Mesendoderm (in vitro differentiated cells): ENCODE data around the gene HMMR.

ENCODE experiments used
- DNase-seq: peaks from one replicate; pipeline ENCODE4 v3.0.0; 2013
- H2AK5ac ChIP-seq: 2 replicates; pipeline ENCODE4 v1.6.1; 2013; ENCODE audit warnings: low read length, inconsistent platforms
- H2BK120ac ChIP-seq: 2 replicates; pipeline ENCODE4 v1.6.1; 2013; ENCODE audit warnings: low read depth, mild to moderate bottlenecking, low read length, moderate library complexity, mixed read lengths
- H2BK15ac ChIP-seq: replicated peaks from 2 replicates; pipeline ENCODE4 v1.6.1; 2013; ENCODE audit warnings: low read depth, mild to moderate bottlenecking, moderate library complexity
- H2BK5ac ChIP-seq: 2 replicates; pipeline ENCODE4 v1.6.1; 2013; ENCODE audit warnings: low read length, inconsistent platforms
- H3K18ac ChIP-seq: 2 replicates; pipeline ENCODE4 v1.6.1; 2013; ENCODE audit warnings: mild to moderate bottlenecking, low read length, mixed read lengths
- H3K23ac ChIP-seq: one replicate; pipeline ENCODE4 v1.6.1; 2013; ENCODE audit warnings: low read length
- H3K27ac ChIP-seq: 2 replicates; pipeline ENCODE4 v1.5.1; 2013; ENCODE audit warnings: low read depth, mild to moderate bottlenecking, inconsistent platforms, low read length, moderate library complexity
- H3K27me3 ChIP-seq: 2 replicates; pipeline ENCODE4 v1.6.1; 2013; ENCODE audit warnings: low read length, control low read depth, mild to moderate bottlenecking, inconsistent platforms; ENCODE audit not compliant: insufficient read depth, poor library complexity
- H3K36me3 ChIP-seq: 2 replicates; pipeline ENCODE4 v1.6.1; 2013; ENCODE audit warnings: low read length, inconsistent platforms; ENCODE audit not compliant: control insufficient read depth, insufficient read depth
- H3K4ac ChIP-seq: one replicate; pipeline ENCODE4 v1.6.1; 2013; ENCODE audit warnings: low read depth, mild to moderate bottlenecking, low read length, moderate library complexity
- H3K4me1 ChIP-seq: 2 replicates; pipeline ENCODE4 v1.6.1; 2013; ENCODE audit warnings: low read depth, low read length, inconsistent platforms; ENCODE audit not compliant: control insufficient read depth
- H3K4me2 ChIP-seq: 2 replicates; pipeline ENCODE4 v1.6.1; 2013; ENCODE audit warnings: low read length
- H3K4me3 ChIP-seq: 2 replicates; pipeline ENCODE4 v1.5.1; 2013; ENCODE audit warnings: mild to moderate bottlenecking, low read length
- H3K56ac ChIP-seq: one replicate; pipeline ENCODE4 v1.6.1; 2013; ENCODE audit warnings: low read length
- H3K79me1 ChIP-seq: 2 replicates; pipeline ENCODE4 v1.6.1; 2013; ENCODE audit warnings: low read length, inconsistent platforms
- H3K79me2 ChIP-seq: 2 replicates; pipeline ENCODE4 v1.6.1; 2013; ENCODE audit warnings: mild to moderate bottlenecking, low read length; ENCODE audit not compliant: control insufficient read depth, insufficient read depth
- H3K9ac ChIP-seq: 2 replicates; pipeline ENCODE4 v1.6.1; 2013; ENCODE audit warnings: low read length, inconsistent platforms
- H4K5ac ChIP-seq: one replicate; pipeline ENCODE4 v1.6.1; 2013; ENCODE audit warnings: low read length
- H4K8ac ChIP-seq: one replicate; pipeline ENCODE4 v1.6.1; 2013; ENCODE audit warnings: low read depth, mild to moderate bottlenecking, control low read depth, low read length, moderate library complexity
- WGBS: extraction: QIAGEN DNeasy Blood & Tissue Kit; methylation state at CpG from one replicate; pipeline ENCODE4 v1.1.7; 2013; ENCODE audit warnings: low lambda C conversion rate, missing lambda C conversion rate; ENCODE audit not compliant: insufficient coverage; ENCODE audit errors: extremely low coverage; 5-methylcytosine and 5-hydroxymethylcytosine counted together

HMMR gene

GRCh38 chr5:163496286-163496685, 35.9 kb downstream of the HMMR start:
- H3K36me3 ChIP-seq, result no peaks in the 10 kb centered on the region
- no CpG with 5 or more reads among the region's 1 CpG for WGBS
- no peak overlapping the region for H3K4me3 ChIP-seq
- H3K9ac ChIP-seq, result no peak overlapping the region
- no peak overlapping the region for H3K4me2 ChIP-seq
- no peak overlapping the region for H3K18ac ChIP-seq
- H3K27ac ChIP-seq, result no peak overlapping the region
- no peak overlapping the region for H3K56ac ChIP-seq
- H2AK5ac ChIP-seq, result no peak overlapping the region
- no peak overlapping the region for H3K23ac ChIP-seq
- no peaks in the 10 kb centered on the region for H3K79me1 ChIP-seq
- no peak overlapping the region for H4K5ac ChIP-seq
- no peak for DNase-seq
- H3K79me2 ChIP-seq, result no peaks in the 10 kb centered on the region
- H3K4me1 ChIP-seq, result no peaks in the 10 kb centered on the region
- H3K4ac ChIP-seq, result no peak overlapping the region
- no peak overlapping the region for H2BK5ac ChIP-seq
- no peak overlapping the region for H2BK15ac ChIP-seq
- no peaks in the 10 kb centered on the region for H3K27me3 ChIP-seq
- no peak overlapping the region for H2BK120ac ChIP-seq
- no peak overlapping the region for H4K8ac ChIP-seq

GRCh38 chr5:163497315-163497714, 36.9 kb downstream of the HMMR start:
- H4K8ac ChIP-seq, result no peak overlapping the region
- no CpG with 5 or more reads among the region's 3 CpGs for WGBS
- H4K5ac ChIP-seq, result no peak overlapping the region
- no peaks in the 10 kb centered on the region for H3K27me3 ChIP-seq
- H3K56ac ChIP-seq, result no peak overlapping the region
- no peak overlapping the region for H3K27ac ChIP-seq
- H3K23ac ChIP-seq, result no peak overlapping the region
- DNase-seq, result no peak
- no peak overlapping the region for H2BK5ac ChIP-seq
- H3K18ac ChIP-seq, result no peak overlapping the region
- no peak overlapping the region for H3K4ac ChIP-seq
- no peak overlapping the region for H3K4me2 ChIP-seq
- H2AK5ac ChIP-seq, result no peak overlapping the region
- H3K36me3 ChIP-seq, result no peaks in the 10 kb centered on the region
- no peaks in the 10 kb centered on the region for H3K79me2 ChIP-seq
- no peak overlapping the region for H3K4me3 ChIP-seq
- H2BK120ac ChIP-seq, result no peak overlapping the region
- no peaks in the 10 kb centered on the region for H3K4me1 ChIP-seq
- H3K79me1 ChIP-seq, result no peaks in the 10 kb centered on the region
- H3K9ac ChIP-seq, result no peak overlapping the region
- H2BK15ac ChIP-seq, result no peak overlapping the region

GRCh38 chr5:163498886-163499285, 38.5 kb downstream of the HMMR start:
- Histone ChIP-seq H4K5ac (no peak overlapping the region), H3K18ac (no peak overlapping the region), H3K27me3 (no peaks in the 10 kb centered on the region), H3K4me1 (no peaks in the 10 kb centered on the region), H3K23ac (no peak overlapping the region), H3K79me2 (no peaks in the 10 kb centered on the region), H3K36me3 (no peaks in the 10 kb centered on the region), H3K4ac (no peak overlapping the region), H3K79me1 (no peaks in the 10 kb centered on the region), H4K8ac (no peak overlapping the region), H3K56ac (no peak overlapping the region), H3K27ac (no peak overlapping the region), H3K9ac (no peak overlapping the region), H3K4me2 (no peak overlapping the region), H2BK15ac (no peak overlapping the region), H2BK120ac (no peak overlapping the region), H2AK5ac (no peak overlapping the region), H2BK5ac (no peak overlapping the region), H3K4me3 (no peak overlapping the region)
- WGBS, result no CpG with 5 or more reads among the region's 1 CpG
- DNase-seq, result no peak

GRCh38 chr5:163502521-163502920, 42.1 kb downstream of the HMMR start:
- H3K4me2 ChIP-seq, result no peak overlapping the region
- no peak for DNase-seq
- H3K18ac ChIP-seq, result no peak overlapping the region
- H3K79me2 ChIP-seq, result peaks cover 20% of the 10 kb centered on the region
- H3K56ac ChIP-seq, result peak overlapping the region; percentile 75
- H3K4me3 ChIP-seq, result no peak overlapping the region
- no peak overlapping the region for H2AK5ac ChIP-seq
- no peak overlapping the region for H2BK15ac ChIP-seq
- peak overlapping the region; percentile 91 for H3K9ac ChIP-seq
- H4K8ac ChIP-seq, result no peak overlapping the region
- H2BK120ac ChIP-seq, result no peak overlapping the region
- H3K27ac ChIP-seq, result no peak overlapping the region
- no peak overlapping the region for H3K4ac ChIP-seq
- no peaks in the 10 kb centered on the region for H3K79me1 ChIP-seq
- H2BK5ac ChIP-seq, result no peak overlapping the region
- H4K5ac ChIP-seq, result no peak overlapping the region
- no peak overlapping the region for H3K23ac ChIP-seq
- no peaks in the 10 kb centered on the region for H3K27me3 ChIP-seq
- no CpG with 5 or more reads among the region's 8 CpGs for WGBS
- H3K36me3 ChIP-seq, result no peaks in the 10 kb centered on the region
- no peaks in the 10 kb centered on the region for H3K4me1 ChIP-seq

- Histone ChIP-seq H4K5ac (no peak overlapping the region), H2BK5ac (no peak overlapping the region), H3K27me3 (no peaks in the 10 kb centered on the region), H4K8ac (no peak overlapping the region), H3K27ac (peak overlapping the region; percentile 7), H3K4ac (no peak overlapping the region), H2BK120ac (no peak overlapping the region), H3K79me1 (no peaks in the 10 kb centered on the region), H3K4me1 (no peaks in the 10 kb centered on the region), H3K4me3 (peak overlapping the region; percentile 70), H3K9ac (peak overlapping the region; percentile 91), H3K23ac (no peak overlapping the region), H3K36me3 (no peaks in the 10 kb centered on the region), H2AK5ac (no peak overlapping the region), H3K79me2 (peaks cover 29% of the 10 kb centered on the region), H3K56ac (peak overlapping the region; percentile 91), H3K4me2 (peak overlapping the region; percentile 96), H3K18ac (peak overlapping the region; percentile 80), H2BK15ac (peak overlapping the region; percentile 74)
- peak; percentile 97 for DNase-seq
- no CpG with 5 or more reads among the region's 17 CpGs for WGBS
Measured at GRCh38 chr5:163503106-163504078, 43.0 kb downstream of the HMMR start.
